Fibroblast of skin of left biceps (primary cell): ENCODE results near the gene CFAP97D2.
"Not testable (repeated sequence)": the region's sequence is repeated elsewhere in the genome, so short reads cannot be mapped to it uniquely, and the experiment has no call there.

Experiments used
- DNase-seq, 2 experiments: peaks; one replicate each; pipeline ENCODE4 v3.0.0-alpha.2; 2013; ENCODE audit warnings: low read depth in 2 of 2

CFAP97D2 gene

DNA sequence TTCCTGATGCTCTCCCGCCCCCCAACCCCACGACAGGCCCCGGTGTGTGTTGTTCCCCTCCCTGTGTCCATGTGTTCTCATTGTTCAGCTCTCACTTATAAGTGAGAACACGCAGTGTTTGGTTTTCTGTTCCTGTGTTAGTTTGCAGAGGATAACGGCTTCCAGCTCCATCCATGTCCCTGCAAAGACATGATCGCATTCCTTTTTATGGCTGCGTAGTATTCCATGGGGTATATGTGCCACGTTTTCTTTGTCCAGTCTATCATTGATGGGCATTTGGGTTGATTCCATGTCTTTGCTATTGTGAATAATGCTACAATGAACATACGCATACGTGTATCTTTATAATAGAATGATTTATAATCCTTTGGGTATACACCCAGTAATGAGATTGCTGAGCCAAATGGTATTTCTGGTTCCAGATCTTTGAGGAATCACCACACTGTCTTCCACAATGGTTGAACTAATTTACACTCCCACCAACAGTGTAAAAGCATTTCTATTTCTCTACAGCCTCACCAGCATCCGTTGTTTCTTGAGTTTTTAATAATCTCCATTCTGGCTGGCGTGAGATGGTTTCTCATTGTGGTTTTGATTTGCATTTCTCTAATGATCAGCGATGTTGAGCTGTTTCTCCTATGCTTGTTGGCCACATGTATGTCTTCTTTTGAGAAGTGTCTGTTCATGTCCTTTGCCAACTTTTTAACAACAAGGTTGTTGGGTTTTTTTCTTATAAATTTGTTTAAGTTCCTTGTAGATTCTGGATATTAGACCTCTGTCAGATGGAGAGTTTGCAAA is 20.0 kb upstream of the CFAP97D2 start:
- not testable (repeated sequence) for DNase-seq

DNA sequence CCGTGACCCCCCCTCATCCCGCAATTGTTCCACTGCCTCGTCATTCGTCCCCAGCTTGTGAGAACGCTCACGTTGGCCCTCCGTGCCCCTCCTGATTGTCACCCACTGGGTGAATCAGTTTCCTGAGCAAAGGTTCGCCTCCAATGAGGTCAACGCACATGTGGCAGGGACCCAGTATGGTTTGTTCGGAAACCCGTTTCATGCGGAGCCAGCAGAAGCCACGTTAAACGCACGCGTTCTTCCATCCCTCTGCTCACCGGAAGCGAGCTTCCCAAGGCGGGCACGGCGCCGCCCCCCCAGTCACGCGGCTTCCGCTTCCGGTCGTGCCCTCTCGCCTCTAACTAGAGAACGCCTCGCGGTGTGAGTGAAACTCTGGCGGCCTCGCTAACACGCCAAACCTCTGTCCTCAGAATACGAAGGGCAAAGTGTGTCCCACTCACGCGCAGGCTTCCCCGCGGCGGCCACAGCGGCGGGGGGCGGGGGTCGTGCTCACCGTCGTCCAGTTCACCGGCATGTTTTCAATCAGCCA is 18.0 kb upstream of the CFAP97D2 start:
- DNase-seq = no peak

DNA sequence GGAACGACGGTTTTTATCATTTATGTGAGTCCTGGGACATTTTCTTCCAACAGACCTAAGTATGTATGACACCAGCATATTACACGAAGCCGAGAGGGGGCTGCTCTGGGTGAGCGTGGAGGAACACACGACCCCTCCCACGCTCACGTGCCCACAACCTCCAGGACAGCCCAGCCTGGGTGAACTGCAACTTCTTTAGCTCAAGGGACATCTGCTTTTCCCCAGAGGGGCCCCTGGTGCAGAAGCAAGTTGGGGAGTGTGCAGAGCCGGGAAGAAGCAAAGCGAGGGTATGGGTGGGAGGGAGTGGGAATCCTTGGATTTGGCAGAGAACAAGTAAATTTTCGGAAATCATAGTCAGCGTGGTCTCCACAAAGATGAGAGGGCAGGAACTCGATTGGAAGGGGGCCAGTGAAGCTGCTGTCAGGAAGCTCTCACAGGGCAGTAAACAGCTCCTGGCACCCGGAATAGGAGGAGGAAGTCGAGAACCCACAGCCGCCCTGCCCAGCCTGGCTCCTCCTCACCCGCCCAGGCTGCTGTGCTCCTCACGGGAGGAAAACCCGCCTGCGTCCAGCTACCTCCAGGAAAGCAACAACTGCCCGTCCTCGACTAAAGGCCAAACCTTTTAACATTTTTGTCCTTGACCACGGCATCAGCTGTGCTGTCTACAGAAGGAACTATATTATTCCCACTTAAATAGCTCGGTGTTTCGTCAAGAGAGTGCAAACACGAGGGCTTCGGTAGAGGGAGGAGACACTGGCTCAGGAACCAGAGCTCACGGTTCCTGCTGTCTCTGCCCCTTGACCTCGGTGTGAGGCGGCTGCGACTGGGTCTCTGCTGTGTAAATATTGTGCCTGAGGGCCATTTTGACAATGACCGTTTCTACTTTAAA is 17.2 kb upstream of the CFAP97D2 start:
- no peak for DNase-seq

DNA sequence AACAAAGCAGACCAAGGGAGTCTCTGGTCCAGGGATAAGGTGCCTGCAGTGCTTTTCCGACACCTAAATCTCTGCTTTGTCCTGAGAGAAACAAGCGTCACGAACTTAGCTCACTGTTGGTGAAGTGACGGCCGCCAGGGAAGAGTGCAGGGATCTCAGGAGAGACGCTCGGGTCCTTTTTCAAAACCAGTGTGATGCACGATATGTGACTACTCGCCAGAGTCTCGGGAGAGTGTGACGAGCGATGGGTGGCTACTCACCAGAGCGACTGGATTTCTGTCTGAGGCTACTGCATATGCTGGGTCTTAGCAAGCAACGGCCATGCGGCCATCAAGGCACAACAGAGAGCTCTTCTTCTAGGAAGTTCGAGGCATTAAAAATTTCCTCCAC is 16.5 kb upstream of the CFAP97D2 start:
- DNase-seq = no peak

DNA sequence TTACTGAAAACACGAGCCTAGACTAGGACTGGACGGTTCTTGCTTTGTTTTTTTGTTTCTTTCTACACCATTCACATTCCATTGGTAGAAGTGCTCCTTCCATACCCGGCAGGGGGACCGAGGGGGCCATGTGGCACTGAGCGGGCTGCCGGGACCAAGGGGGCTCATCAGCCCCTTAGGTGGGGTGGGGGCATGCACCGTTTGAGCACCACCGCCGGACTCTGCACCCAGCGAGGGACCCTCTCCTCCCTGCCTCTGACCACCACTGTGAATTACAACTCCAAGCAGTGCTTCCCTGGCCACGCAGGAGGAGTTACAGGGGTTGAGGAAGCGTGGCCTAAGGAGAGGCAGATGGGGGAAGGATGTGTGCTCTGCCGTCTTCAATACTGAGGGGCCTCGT is 15.0 kb upstream of the CFAP97D2 start:
- DNase-seq = no peak

DNA sequence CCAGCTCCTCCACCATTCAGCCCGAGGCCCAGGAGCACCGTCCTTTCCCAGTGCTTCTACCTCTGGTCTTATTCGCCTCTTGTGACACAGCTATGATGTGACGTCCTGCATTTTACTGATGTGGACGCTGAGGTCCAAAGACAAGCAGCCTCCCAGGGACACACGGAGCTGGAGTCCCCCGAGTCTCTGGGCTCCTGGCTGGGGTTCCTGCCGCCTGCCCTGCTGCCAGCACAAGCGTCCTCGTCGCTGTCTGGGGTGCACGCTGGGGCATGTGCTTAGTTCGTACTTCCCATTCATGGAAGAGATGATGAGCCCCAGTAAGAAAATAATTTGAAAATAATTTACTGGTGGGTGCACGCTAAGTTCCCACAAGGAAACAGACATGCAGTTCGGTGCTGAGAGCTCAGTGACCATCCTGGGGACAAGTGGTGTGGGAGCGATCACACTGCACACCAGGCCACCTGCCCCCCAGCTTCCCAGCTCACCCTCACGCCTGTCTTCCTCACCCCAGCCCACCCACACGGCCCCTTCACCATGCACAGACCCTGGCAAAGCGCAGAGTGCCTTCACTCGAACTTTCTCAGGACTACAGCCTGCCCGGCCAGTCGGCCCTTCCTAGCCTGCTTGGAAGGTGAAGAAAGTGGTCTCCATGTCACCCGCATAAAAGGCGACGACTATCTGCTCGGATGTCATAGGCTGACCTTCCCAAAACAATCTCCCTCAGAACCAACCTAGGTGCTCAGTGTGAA is 14.2 kb upstream of the CFAP97D2 start:
- no peak for DNase-seq

DNA sequence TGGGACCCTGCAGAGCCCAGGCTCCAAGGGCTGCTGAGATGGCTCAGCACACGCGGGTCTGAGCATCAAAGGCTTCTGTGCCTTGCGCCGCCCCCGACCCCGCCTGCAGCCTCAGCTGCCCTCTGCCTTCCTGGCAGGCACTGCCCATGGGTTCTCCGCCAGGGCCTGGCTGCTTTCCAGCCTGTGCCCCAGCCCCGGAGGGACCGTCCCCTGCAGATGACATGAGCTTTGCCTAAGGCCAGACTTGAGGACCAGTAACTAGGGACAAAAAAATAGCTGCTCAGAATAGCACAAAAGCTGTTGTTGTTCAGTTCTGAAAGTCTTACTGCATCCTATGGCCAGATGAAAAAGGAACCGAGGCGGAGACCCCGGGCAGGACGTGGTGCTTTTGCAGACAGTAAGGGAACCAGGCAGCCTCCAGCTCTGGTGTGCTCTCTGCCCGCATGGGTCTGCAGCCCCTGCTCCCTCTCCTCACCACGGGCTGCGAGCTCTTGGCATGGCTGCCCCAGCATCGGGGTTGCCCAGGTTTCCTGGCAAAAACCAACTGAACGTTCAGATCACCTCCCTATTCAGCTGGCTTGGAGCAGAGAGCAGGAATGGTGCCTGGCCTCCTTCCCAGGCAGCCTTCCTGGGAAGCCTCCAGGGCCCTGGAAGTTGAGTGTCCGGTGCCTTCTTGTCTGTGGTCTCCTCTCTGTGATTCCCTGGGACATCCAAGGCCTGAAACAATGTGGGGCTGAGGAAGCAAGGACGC is 12.5 kb upstream of the CFAP97D2 start:
- no peak for DNase-seq

DNA sequence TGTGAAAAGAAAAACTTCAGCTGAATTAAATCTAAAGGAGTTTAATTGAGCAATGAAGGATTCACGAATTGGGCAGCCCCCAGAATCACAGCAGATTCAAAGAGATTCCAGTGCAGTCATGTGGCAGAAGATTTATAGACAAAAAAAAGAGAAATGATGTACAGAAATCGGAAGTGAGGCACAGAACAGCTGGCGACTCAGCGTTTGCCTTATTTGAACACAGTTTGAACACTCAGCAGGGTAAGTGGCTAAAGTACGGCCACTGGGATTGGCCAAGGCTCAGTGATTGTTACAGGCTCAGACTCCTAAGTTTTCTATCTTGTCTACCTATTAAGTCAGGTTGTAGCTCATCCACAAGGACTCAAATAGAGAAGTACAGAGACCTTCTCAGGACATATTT is 11.6 kb upstream of the CFAP97D2 start:
- DNase-seq = no peak

DNA sequence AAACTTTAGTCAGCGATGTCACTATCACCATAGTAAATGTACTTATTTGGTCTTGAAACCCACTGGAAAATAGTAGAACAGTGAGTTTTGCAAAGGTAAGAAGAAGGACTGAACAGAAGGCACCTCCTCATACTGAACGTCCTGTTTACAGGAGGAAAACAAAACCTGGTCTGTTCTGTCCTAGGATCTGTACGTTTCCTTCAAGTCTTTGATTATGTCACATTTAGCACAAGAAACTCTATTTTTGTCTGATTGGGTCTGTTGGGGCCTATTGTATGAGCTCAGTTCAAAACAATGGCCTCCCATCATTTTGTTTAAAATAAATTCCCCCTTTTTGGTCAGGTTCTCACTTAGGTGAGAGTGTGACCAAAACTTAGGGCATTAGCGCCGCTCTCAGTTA is 11.2 kb upstream of the CFAP97D2 start:
- DNase-seq = no peak

DNA sequence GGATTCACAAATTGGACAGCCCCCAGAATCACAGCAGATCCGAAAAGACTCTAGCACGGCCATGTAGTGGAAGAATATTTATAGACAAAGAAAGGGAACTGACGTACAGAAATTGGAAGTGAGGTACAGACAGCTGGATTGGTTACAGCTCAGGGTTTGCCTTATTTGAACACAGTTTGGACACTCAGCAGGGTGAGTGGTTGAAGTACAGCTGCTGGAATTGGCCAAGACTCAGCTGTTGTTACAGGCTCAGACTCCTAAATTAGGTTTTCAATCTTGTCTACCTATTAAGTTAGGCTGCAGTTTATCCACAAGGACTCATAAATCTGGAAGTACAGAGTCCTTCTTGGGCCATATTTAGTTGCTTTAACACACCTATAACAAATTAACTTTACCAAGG is 5.8 kb upstream of the CFAP97D2 start:
- DNase-seq = no peak

DNA sequence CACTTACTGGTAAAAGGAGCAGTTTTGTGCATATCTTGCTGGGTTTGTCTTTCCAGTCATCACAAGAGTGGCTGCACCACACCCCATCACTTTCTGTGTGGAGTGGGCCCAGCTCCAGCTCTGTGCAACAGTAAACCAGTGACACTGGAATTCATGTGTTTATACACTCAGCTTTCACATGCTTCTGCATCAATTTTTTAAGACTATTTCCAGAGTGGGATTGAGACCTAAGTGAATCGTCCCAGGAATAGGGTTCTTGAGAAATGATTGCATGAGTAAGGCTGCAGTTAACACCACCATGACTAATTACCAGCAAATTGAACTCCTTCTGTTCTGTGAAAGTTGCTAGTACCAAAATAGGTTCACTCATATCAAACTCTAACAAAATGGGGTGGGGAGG is 5.3 kb upstream of the CFAP97D2 start:
- no peak for DNase-seq

DNA sequence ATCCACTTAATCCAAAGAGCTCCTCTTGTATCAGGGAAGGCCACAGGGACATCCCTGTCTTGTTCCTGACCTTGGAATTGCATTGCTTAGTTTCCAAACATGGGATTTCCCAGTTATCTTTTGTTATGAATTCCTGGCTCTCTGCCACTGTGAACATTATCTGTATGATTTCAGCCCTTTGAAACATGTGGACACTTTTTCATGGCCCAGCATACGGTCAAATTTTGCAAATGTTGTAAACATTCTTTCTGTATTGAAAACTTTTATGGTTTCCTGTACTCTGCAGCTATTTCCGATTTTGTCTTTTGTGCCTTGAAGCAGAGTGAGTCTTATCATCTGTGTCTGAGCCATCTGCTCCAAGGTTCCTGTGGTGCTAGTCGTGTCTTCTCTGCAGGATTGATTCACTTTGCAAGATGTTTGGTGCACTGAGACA is 4.5 kb upstream of the CFAP97D2 start:
- no peak for DNase-seq

DNA sequence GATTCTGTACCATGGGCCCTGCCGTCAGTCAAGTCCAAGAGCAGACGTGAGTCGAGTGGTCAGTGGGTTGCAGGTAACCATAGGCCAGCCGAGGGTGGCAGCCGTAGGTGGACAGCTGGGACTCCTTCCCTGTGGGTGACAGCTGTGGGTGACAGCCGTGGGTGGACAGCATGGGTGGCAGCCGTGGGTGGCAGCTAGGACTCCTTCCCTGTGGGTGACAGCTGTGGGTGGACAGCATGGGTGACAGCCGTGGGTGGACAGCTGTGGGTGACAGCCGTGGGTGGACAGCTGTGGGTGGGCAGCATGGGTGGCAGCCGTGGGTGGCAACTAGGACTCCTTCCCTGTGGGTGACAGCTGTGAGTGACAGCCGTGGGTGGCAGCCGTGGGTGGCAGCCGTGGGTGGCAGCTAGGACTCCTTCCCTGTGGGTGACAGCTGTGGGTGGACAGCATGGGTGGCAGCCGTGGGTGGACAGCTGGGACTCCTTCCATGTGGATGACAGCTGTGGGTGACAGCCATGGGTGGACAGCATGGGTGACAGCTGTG is 2.6 kb upstream of the CFAP97D2 start:
- DNase-seq = not testable (repeated sequence)

DNA sequence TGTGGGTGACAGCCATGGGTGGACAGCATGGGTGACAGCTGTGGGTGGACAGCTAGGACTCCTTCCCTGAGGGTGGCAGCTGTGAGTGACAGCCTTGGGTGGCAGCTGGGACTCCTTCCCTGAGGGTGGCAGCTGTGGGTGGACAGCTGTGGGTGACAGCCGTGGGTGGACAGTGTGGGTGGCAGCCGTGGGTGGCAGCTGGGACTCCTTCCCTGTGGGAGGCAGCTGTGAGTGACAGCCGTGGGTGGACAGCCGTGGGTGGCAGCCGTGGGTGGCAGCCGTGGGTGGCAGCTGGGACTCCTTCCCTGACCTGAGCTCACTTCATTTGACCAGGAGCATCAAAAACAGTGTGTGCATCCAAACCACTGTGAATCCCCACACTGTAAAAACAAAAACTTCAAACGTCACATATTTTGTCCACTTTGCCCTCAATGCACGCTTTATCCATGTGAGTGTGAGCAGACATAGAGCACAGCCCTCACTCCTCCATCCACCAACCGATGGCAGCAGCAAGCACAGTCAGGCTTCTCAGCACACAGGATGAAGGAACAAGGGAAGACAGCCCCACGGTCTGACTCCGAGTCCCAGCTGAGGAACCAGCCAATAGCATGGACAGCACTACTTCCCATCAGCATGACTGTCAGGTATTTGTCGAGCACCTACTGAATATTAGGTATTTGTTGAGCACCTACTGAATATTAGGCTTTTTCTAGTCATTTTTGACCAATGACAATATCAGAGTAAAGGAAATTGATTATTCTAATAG is 1.6 kb upstream of the CFAP97D2 start:
- no peak for DNase-seq

DNA sequence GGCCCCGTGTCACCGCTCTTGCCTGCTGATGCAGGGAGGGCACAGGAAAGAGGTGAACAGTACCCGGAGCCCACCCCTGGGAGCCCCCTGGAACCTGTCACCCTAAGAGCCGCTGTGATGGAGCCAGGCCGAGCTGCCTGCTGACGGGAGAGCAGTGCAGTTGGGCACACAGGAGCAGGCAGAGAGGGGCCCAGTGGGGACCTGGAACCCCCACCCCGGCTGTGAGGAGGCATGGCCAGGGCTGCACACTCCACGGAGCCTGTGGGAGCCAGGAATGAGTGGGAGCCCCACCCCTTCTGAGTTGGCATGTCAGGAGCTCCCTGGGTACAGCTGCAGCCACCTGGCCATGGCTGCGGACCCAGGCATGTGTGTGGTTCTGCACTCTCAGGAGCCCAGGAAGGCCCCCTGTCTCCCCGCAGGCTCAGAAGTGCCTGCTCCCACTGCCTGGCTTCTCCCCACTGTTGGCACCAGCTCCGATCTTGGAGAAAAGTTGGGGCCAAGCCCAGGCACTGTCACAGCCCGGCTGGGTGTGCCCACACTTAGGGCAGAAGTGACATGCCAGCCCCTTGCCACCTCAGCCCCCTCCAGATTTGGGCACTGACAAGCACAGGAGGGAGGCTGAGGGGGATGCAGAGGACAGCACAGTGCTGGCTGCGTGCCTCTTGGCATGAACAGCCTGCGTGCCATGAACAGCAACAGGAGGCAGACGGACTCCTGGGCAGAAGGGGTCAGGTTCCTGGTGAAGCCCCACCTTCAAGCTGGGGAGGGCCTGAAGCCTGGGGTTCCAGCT is 6.3 kb downstream of the CFAP97D2 start:
- no peak for DNase-seq

DNA sequence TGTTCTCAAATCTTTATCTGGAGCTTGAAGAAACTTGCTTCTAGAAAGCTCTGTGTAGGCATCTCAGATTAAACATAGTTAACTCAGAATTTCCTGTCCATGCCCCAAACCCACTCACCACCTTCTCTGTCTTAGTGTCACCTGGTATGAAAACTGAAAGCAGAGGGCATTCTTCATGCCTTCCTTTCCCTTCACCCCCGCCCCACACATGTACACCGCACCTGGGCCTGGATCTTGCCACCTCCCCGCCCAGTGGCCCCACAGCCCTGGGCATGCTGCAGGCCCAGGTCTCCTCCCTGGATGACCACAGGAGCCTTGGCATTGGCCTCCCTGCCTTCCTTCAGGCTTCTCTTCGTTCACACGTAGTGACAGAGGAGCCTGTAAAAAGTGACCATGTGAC is 15.8 kb downstream of the CFAP97D2 start:
- DNase-seq = no peak

DNA sequence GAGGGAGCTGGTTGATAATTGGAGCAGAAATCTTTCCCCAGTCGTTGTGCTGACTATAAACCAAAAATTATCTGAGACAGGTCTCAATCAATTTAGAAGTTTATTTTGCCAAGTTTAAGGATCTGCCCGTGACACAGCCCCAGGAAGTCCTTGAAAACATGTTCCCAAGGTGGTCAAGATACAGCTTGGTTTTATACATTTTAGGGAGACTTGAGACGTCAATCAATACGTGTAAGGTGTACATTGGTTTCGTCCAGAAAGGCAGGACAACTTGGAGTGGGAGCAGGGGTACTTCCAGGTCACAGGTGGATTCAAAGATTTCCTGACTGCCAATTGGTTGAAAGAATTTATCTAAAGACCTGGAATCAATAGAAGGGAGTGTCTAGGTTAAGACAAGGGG is 17.6 kb downstream of the CFAP97D2 start:
- DNase-seq = no peak

DNA sequence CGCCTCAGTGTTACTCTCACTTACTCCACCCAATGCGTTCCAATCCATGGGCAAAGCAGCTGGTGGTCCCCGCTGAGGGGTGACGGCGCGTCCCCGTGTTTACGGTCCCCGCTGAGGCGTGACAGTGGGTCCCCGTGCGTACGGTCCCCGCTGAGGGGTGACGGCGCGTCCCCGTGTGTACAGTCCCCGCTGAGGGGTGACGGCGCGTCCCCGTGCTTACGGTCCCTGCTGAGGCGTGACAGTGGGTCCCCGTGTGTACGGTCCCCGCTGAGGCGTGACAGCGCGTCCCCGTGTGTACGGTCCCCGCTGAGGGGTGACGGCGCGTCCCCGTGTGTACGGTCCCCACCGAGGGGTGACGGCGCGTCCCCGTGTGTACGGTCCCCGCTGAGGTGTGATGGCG is 19.5 kb downstream of the CFAP97D2 start:
- DNase-seq = no peak

DNA sequence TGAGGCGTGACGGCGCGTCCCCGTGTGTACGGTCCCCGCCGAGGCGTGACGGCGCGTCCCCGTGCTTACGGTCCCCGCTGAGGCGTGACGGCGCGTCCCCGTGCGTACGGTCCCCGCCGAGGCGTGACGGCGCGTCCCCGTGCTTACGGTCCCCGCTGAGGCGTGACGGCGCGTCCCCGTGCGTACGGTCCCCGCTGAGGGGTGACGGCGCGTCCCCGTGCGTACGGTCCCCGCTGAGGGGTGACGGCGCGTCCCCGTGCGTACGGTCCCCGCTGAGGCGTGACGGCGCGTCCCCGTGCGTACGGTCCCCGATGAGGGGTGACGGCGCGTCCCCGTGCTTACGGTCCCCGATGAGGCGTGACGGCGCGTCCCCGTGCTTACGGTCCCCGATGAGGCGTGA is 20.5 kb downstream of the CFAP97D2 start:
- DNase-seq = not testable (repeated sequence)
